ENCODE measurements around the gene HEXD. TPM values are rescaled to one million over a fixed set of nuclear protein-coding genes. Genes with fewer than 3 reads are reported as not detected.
A peak's percentile ranks its signal among the peaks of the same experiment; 100 is the strongest.

The HEXD gene
- 10 to 100 TPM; 10.6 to 42.0 (median 12.9) TPM for total RNA-seq

GRCh38 chr17:82418001-82418986, at the start of gene HEXD, which contains the start of gene OGFOD3:
Gene HEXD, plus strand, starts transcription at chr17:82418347. Its CDS starts 1,453 bp downstream, at chr17:82419800.
Gene OGFOD3, minus strand, starts transcription at chr17:82418586. Its CDS starts 101 bp downstream, at chr17:82418485.
- intact Hi-C loops (cut with DNase I): no loop called here
- H3K27me3 ChIP-seq: no peaks in the 10 kb centered on the region
- peak within 1 kb of the TSS; percentile 75 to 87 (median 80) for H3K4me3 ChIP-seq
- H3K36me3 ChIP-seq: peaks cover 0 to 39% (median 8%) of the 10 kb centered on the region in 3 donors
- DNase-seq: no peak
- H3K4me1 ChIP-seq: peaks cover 16 to 38% (median 16%) of the 10 kb centered on the region in 3 donors
- peak within 1 kb of the TSS; percentile 89 to 96 (median 92) for H3K27ac ChIP-seq
- WGBS, 2 donors: 0% methylated on average over 1 to 9 of the region's 108 CpGs
- peak in 2 of 4 donors; percentile 24 to 58 for TF ChIP-seq POLR2A (IDR thresholded peaks at IDR 0.05)
- TF ChIP-seq, protein P1, sequence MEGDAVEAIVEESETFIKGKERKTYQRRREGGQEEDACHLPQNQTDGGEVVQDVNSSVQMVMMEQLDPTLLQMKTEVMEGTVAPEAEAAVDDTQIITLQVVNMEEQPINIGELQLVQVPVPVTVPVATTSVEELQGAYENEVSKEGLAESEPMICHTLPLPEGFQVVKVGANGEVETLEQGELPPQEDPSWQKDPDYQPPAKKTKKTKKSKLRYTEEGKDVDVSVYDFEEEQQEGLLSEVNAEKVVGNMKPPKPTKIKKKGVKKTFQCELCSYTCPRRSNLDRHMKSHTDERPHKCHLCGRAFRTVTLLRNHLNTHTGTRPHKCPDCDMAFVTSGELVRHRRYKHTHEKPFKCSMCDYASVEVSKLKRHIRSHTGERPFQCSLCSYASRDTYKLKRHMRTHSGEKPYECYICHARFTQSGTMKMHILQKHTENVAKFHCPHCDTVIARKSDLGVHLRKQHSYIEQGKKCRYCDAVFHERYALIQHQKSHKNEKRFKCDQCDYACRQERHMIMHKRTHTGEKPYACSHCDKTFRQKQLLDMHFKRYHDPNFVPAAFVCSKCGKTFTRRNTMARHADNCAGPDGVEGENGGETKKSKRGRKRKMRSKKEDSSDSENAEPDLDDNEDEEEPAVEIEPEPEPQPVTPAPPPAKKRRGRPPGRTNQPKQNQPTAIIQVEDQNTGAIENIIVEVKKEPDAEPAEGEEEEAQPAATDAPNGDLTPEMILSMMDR (IDR thresholded peaks at IDR 0.05): peak in 3 of 6 experiments; percentile 22 to 30 (median 28)
- peaks cover 0 to 7% (median 0%) of the 10 kb centered on the region in 3 donors for H3K9me3 ChIP-seq

- H3K27me3 ChIP-seq: peaks cover 7 to 87% (median 31%) of the 10 kb centered on the region in 4 donors
- H3K27ac ChIP-seq: no peak overlapping the region
- H3K36me3 ChIP-seq: no peaks in the 10 kb centered on the region
- intact Hi-C loops (cut with DNase I): no loop called here
- no peak for DNase-seq
- WGBS, 2 donors: 47 to 72% methylated on average over 7 of the region's 7 CpGs
- H3K9me3 ChIP-seq: no peaks in the 10 kb centered on the region
- H3K4me3 ChIP-seq: no peak overlapping the region
- peaks cover 15 to 33% (median 21%) of the 10 kb centered on the region in 3 donors for H3K4me1 ChIP-seq
- TF ChIP-seq POLR2A (IDR thresholded peaks at IDR 0.05): no peak
- TF ChIP-seq, protein P1 (IDR thresholded peaks at IDR 0.05): no peak
Measured at GRCh38 chr17:82369211-82369610, 48.9 kb upstream of the HEXD start.

- intact Hi-C loops (cut with DNase I): no loop called here
- Histone ChIP-seq H3K4me1 (peaks cover 15 to 40% (median 21%) of the 10 kb centered on the region in 3 donors), H3K36me3 (no peaks in the 10 kb centered on the region), H3K27me3 (peaks cover 19 to 90% (median 32%) of the 10 kb centered on the region in 4 donors), H3K27ac (peak overlapping the region in 1 of 4 donors; percentile 3), H3K4me3 (peak overlapping the region in 3 of 4 donors; percentile 29 to 61 (median 36)), H3K9me3 (no peaks in the 10 kb centered on the region)
- TF ChIP-seq, protein P1 (IDR thresholded peaks at IDR 0.05): no peak
- no peak for TF ChIP-seq POLR2A (IDR thresholded peaks at IDR 0.05)
- no peak for DNase-seq
- WGBS, 2 donors: 15 to 33% methylated on average over 11 to 15 of the region's 38 CpGs
Measured at GRCh38 chr17:82370471-82371332, 47.4 kb upstream of the HEXD start.

GRCh38 chr17:82371333-82372248, 46.6 kb upstream of the HEXD start, which contains the start of gene UTS2R:
Gene UTS2R, plus strand, starts transcription at chr17:82371765. Its CDS starts 2,560 bp downstream, at chr17:82374325.
- Histone ChIP-seq H3K9me3 (no peaks in the 10 kb centered on the region), H3K4me3 (peak within 1 kb of the TSS in 3 of 4 donors; percentile 29 to 61 (median 36)), H3K4me1 (peaks cover 15 to 36% (median 21%) of the 10 kb centered on the region in 3 donors), H3K27ac (peak within 1 kb of the TSS in 1 of 4 donors; percentile 3), H3K36me3 (no peaks in the 10 kb centered on the region), H3K27me3 (peaks cover 20 to 94% (median 32%) of the 10 kb centered on the region in 4 donors)
- intact Hi-C loops (cut with DNase I): no loop called here
- no peak for TF ChIP-seq POLR2A (IDR thresholded peaks at IDR 0.05)
- TF ChIP-seq, protein P1 (IDR thresholded peaks at IDR 0.05): no peak
- DNase-seq: no peak
- WGBS, 2 donors: 0% methylated on average over 2 of the region's 109 CpGs; no CpG with 5 or more reads in 1 of the 2 donors

Data from esophagus squamous epithelium (tissue), 5 donors.